Mucosa of rectum (tissue), 2 donors: ENCODE data around the gene PPP2R3B.
"Not testable (repeated sequence)": the region's sequence is repeated elsewhere in the genome, so short reads cannot be mapped to it uniquely, and the experiment has no call there.

Experiments used
- H3K27ac ChIP-seq, 2 donors: one replicate each; pipeline ENCODE4 v1.7.0; 2013; ENCODE audit warnings: inconsistent platforms in 2 of 2, low read depth in 2 of 2, low read length in 2 of 2
- H3K27me3 ChIP-seq, 2 donors: one replicate each; pipeline ENCODE4 v1.7.0; 2013; ENCODE audit warnings: low read length in 2 of 2; ENCODE audit not compliant: control insufficient read depth in 2 of 2, insufficient read depth in 2 of 2
- H3K36me3 ChIP-seq, 2 donors: one replicate each; pipeline ENCODE4 v1.7.0; 2013; ENCODE audit warnings: low read length in 2 of 2; ENCODE audit not compliant: control insufficient read depth in 2 of 2, insufficient read depth in 2 of 2
- H3K4me1 ChIP-seq, 2 donors: one replicate each; pipeline ENCODE4 v1.7.0; 2013; ENCODE audit warnings: low read length in 2 of 2, mild to moderate bottlenecking in 1 of 2; ENCODE audit not compliant: control insufficient read depth in 2 of 2, insufficient read depth in 2 of 2
- H3K4me3 ChIP-seq, 2 donors: one replicate each; pipeline ENCODE4 v1.7.0; 2013; ENCODE audit warnings: low read length in 2 of 2
- H3K9ac ChIP-seq, 2 donors: one replicate each; pipeline ENCODE4 v1.7.0; 2013; ENCODE audit warnings: low read length in 2 of 2, low read depth in 1 of 2, mild to moderate bottlenecking in 1 of 2
- H3K9me3 ChIP-seq, 2 donors: one replicate each; pipeline ENCODE4 v1.7.0; 2013; ENCODE audit warnings: low read length in 2 of 2; ENCODE audit not compliant: control insufficient read depth in 2 of 2
- donor health status: healthy.
- donor health status: Normal muscosa, but diverticular disease.

PPP2R3B gene

DNA sequence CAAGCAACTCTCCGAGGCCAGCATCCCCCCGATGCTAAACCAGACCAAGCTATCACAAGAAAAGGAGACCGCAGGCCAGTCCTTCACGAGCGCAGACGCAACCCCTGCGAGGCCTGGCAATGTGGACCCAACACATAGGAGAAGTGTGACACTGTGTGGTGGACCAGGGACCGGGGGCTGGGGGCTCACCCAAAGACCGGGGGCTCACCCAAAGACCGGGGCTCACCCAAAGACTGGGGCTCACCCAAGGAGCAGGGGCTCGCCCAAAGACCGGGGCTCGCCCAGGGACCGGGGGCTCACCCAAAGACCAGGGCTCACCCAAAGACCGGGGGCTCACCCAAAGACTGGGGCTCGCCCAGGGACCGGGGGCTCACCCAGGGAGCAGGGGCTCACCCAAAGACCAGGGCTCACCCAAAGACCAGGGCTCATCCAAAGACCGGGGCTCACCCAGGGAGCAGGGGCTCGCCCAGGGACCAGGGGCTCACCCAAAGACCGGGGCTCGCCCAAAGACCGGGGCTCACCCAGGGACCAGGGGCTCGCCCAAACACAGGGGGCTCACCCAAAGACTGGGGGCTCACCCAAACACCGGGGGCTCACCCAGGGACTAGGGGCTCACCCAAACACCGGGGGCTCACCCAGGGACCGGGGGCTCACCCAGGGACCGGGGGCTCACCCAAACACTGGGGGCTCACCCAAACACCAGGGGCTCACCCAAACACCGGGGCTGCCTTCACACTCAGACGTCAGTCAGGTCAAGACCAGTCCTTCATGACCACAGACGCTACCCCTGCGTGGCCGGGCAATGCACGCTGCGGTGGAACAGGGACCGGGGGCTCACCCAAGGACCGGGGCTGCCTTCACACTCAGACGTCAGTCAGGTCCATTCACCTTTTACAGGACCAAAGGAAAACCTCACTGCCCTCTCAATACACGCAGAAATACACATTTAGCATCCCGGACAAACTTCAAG is 32.9 kb downstream of the PPP2R3B start:
- Histone ChIP-seq H3K36me3 (peaks cover 0 to 2% of the 10 kb centered on the region in 2 donors), H3K4me1 (no peaks in the 10 kb centered on the region), H3K27ac (no peak overlapping the region), H3K9ac (no peak overlapping the region), H3K27me3 (no peaks in the 10 kb centered on the region), H3K4me3 (no peak overlapping the region), H3K9me3 (no peaks in the 10 kb centered on the region)

DNA sequence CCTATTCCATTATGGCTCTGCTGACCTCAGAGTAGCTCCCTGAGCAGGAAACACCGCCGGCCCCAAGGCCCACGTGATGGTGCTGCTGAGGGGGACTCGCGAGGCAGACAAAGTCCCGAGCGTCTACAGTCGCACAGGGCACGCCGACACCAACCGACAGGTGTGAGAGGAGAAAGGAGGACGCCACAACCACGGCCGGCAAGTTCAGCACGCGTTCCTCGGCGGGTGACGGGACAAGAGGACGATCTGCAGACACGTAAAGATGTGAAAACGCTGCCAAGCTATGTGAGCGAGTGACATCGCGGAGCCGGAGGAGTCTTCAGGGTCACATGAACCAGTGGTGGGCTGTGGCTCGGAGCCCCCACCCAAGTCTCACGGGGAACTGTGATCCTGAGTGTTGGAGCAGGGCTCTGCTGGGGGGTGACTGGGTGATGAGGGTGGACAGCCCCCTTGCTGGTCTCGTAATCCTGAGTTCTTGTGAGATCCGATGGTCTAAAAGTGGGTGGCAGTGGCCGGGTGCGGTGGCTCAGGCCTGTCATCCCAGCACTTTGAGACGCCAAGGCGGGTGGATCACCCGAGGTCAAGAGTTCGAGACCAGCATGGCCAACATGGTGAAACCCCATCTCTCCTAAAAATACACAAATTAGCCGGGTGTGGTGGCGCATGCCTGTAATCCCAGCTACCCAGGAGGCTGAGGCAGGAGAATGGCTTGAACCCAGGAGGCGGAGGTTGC is 34.0 kb downstream of the PPP2R3B start:
- no peak overlapping the region for H3K9ac ChIP-seq
- no peaks in the 10 kb centered on the region for H3K27me3 ChIP-seq
- no peaks in the 10 kb centered on the region for H3K4me1 ChIP-seq
- no peaks in the 10 kb centered on the region for H3K9me3 ChIP-seq
- no peak overlapping the region for H3K4me3 ChIP-seq
- no peak overlapping the region for H3K27ac ChIP-seq
- no peaks in the 10 kb centered on the region for H3K36me3 ChIP-seq

DNA sequence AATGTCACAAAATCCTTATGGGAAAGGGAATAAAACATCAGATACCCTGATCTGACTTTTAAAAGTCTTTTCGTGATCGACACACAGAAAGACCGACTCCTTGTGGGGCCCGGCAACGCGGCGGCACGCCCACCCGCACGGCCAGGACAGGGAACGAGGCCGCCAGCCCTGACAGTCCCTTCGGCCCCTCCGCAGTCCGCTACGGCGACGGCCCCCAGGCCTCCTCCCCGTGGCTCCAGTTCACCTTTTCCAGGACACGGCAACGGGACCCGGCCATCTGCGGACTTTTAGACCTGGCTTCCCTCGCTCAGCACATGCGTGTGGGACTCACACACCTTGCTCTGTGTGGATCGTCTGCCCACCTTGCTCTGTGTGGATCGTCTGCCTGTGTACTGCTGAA is 34.5 kb downstream of the PPP2R3B start:
- H3K36me3 ChIP-seq = no peaks in the 10 kb centered on the region
- no peak overlapping the region for H3K9ac ChIP-seq

DNA sequence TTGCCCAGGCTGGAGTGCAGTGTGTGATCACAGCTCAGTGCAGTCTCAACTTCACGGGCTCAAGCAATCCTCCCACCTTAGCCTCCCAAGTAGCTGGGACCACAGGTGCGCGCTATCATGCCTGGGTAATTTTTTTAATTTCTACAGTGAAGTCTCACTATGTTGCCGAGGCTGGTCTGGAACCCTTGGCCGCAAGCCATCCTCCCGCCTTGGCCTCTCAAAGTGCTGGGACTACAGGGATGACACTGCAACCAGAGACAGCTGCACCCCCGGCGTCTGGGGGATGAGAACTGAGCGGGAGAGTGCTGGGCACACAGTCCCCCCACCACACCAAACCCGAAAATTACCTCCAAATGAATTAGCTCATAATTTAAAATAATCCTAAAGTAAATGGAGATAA is 35.0 kb downstream of the PPP2R3B start:
- no peaks in the 10 kb centered on the region for H3K9me3 ChIP-seq
- no peak overlapping the region for H3K9ac ChIP-seq
- H3K4me3 ChIP-seq = no peak overlapping the region
- no peak overlapping the region for H3K27ac ChIP-seq
- no peaks in the 10 kb centered on the region for H3K4me1 ChIP-seq
- H3K27me3 ChIP-seq = no peaks in the 10 kb centered on the region
- no peaks in the 10 kb centered on the region for H3K36me3 ChIP-seq

More for the DNA sequence above, 34.5 kb downstream of the PPP2R3B start:
- no peaks in the 10 kb centered on the region for H3K9me3 ChIP-seq
- H3K27me3 ChIP-seq = no peaks in the 10 kb centered on the region
- no peak overlapping the region for H3K4me3 ChIP-seq
- H3K27ac ChIP-seq = no peak overlapping the region
- H3K4me1 ChIP-seq = no peaks in the 10 kb centered on the region

DNA sequence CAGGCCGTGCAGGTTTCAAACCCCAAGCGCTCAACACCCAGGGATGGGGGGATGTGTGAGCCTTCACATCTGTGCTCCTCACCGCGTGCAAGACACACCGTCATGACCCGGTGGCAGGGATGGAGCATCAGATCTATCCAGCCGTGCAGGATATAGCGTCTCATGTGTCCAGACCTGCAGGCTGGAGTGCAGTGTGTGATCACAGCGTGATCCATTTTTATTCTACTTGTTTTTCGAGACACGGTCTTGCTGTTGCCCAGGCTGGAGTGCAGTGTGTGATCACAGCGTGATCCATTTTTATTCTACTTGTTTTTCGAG is 35.4 kb downstream of the PPP2R3B start:
- H3K27ac ChIP-seq, H3K4me1 ChIP-seq, H3K27me3 ChIP-seq, H3K9me3 ChIP-seq, H3K9ac ChIP-seq, H3K4me3 ChIP-seq, H3K36me3 ChIP-seq: not testable (repeated sequence)

DNA sequence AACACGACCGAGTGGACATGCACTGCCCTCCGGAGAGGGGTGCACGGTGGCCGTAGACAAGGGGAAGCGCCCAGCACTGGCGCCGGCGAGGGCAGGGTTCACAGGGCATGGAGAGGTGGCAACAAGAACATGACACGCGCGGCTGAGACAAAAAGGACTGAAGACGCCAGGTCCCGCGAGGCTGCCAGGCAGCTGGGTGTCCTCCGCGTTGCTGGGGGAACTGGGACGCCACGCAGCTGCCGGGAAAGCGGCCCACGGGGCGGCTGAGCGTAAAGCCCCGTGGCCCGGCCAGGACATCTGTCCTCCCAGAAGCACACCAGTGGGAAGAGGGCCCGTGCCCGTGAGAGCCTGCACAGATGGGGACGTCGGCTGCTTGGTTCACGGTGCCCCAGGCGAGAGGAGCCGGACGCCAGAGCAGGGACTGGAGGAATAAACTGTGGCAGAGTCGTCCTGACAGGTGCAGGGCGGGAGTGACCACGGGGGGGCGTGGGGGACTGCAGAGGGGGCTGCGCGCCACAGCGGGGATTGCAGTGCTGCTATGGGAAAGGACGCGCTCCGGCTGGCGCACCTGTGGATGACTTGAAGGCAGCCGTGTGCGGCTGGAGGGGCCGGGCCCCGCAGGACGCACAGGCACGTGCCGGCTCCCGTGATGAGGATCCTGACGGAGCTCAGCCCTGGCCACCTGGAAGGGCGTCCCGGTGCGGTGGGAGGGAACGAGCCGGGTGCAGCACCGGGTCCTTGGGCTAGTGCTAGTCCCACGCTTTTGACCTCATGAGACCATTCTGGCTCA is 36.0 kb downstream of the PPP2R3B start:
- Histone ChIP-seq H3K27ac (no peak overlapping the region), H3K27me3 (no peaks in the 10 kb centered on the region), H3K9ac (no peak overlapping the region), H3K9me3 (no peaks in the 10 kb centered on the region), H3K36me3 (no peaks in the 10 kb centered on the region), H3K4me3 (no peak overlapping the region), H3K4me1 (no peaks in the 10 kb centered on the region)

DNA sequence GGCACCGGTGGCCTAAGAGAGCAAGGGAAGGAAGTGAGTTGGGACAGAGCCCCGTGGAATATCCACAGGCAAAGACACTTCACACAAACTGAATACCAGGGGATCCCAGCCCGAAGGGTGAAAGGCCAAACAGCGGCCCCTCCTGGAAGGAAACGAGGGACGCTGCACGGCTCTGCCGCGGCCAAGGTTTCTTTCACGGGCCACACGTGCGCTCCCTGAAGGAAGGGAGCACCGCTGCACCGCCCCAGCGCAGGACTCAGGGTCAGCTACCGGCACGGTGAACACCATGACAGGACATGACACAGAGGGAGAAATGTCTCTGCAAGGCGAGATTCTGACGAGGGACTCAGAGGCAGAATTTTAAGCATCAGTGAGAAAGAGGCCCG is 36.6 kb downstream of the PPP2R3B start:
- Histone ChIP-seq H3K9ac (no peak overlapping the region), H3K4me3 (no peak overlapping the region), H3K9me3 (no peaks in the 10 kb centered on the region), H3K4me1 (no peaks in the 10 kb centered on the region), H3K36me3 (no peaks in the 10 kb centered on the region), H3K27me3 (no peaks in the 10 kb centered on the region), H3K27ac (no peak overlapping the region)

DNA sequence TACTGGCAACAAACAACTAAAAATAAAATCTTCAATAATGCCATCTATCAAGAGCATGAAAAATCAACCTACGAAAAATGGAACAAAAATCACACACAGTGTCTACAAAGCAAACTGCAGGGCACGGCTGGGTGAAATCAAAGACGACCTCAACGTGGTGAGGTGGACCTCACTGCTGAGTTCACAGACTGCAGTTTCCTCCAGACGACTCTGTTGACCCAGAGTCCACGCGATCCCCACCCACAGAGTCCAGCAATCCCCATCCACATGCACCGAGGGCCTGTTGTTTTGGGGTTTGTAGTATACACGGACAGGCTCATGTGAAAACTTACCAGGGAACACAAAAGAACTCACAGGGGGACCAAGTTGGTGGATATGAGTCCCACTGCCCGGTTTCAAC is 37.0 kb downstream of the PPP2R3B start:
- Histone ChIP-seq H3K27me3 (no peaks in the 10 kb centered on the region), H3K36me3 (no peaks in the 10 kb centered on the region), H3K4me1 (no peaks in the 10 kb centered on the region), H3K9ac (no peak overlapping the region), H3K9me3 (no peaks in the 10 kb centered on the region), H3K27ac (no peak overlapping the region), H3K4me3 (no peak overlapping the region)

DNA sequence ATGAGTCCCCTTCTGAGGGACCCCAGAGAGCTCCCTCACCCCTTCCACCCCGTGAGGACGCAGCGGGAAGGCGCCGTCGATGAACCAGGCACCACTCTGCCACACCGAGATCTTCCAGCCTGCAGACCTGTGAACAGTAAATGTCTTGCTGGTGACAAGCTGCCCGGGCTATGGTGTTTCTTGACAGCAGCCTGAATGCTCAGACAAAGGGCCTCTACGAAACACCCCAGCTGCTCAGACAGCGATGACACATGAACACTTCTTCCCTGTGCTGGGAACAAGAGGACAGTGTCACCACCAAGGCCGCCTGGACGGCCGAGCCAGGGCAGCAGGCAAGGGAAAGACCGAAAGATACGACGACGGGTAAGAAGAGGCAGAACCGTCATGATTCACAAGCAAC is 37.5 kb downstream of the PPP2R3B start:
- Histone ChIP-seq H3K4me1 (no peaks in the 10 kb centered on the region), H3K27ac (no peak overlapping the region), H3K36me3 (no peaks in the 10 kb centered on the region), H3K9me3 (no peaks in the 10 kb centered on the region), H3K4me3 (no peak overlapping the region), H3K9ac (no peak overlapping the region), H3K27me3 (no peaks in the 10 kb centered on the region)
